ENCODE measurements around the gene RFX4. TPM values are rescaled to one million over a fixed set of nuclear protein-coding genes. Genes with fewer than 3 reads are reported as not detected.
"Not testable (repeated sequence)": the region's sequence is repeated elsewhere in the genome, so short reads cannot be mapped to it uniquely, and the experiment has no call there.

RFX4 gene
- total and polyA plus RNA-seq, 2 donors (not counting 1 experiment from before 2014, with no cell fraction given): not detected

- Histone ChIP-seq H3K36me3 (ENCODE audit: control insufficient read depth, insufficient read depth, low read length) (no peaks in the 10 kb centered on the region), H3K79me2 (ENCODE audit: control insufficient read depth, insufficient read depth, low read length) (no peaks in the 10 kb centered on the region), H3K27me3 (ENCODE audit: control insufficient read depth, insufficient read depth, low read length) (no peaks in the 10 kb centered on the region), H3K4me2 (ENCODE audit: extremely low read depth, insufficient read depth, low read length) (no peak overlapping the region), H3K4me3 (replicated peaks in 1 of 4; ENCODE audit: control extremely low read depth in 1 of 4, insufficient read depth in 1 of 4, low read depth in 3 of 4, low read length in 4 of 4) (no peak overlapping the region), H3K9me3 (ENCODE audit: control insufficient read depth, insufficient read depth, low read depth, low read length) (no peaks in the 10 kb centered on the region), H3K4me1 (ENCODE audit: control insufficient read depth, extremely low read depth, insufficient read depth, low read length) (no peaks in the 10 kb centered on the region), H3K27ac (ENCODE audit: insufficient read depth, low read length) (no peak overlapping the region), H2AFZ (ENCODE audit: low read length) (no peak overlapping the region), H3K9ac (ENCODE audit: insufficient read depth, low read length) (no peak overlapping the region), H4K20me1 (ENCODE audit: control insufficient read depth, extremely low read depth, insufficient read depth, low read length) (no peaks in the 10 kb centered on the region)
- TF ChIP-seq EZH2 (IDR thresholded peaks at IDR 0.05; ENCODE audit: low read length, missing control alignments) (no peak), CTCF (conservative IDR thresholded peaks at IDR 0.05 in 1 of 2, IDR thresholded peaks at IDR 0.05 in 1 of 2; ENCODE audit: low read depth in 1 of 2, low read length in 2 of 2) (no peak)
- no peak for DNase-seq (ENCODE audit: low read depth in 2 of 2)
These were observed 22.4 kb downstream of the RFX4 start for GRCh38 chr12:106605254-106605653.

- H3K4me3 ChIP-seq (replicated peaks in 1 of 4; ENCODE audit: control extremely low read depth in 1 of 4, insufficient read depth in 1 of 4, low read depth in 3 of 4, low read length in 4 of 4); H3K4me1 ChIP-seq (ENCODE audit: control insufficient read depth, extremely low read depth, insufficient read depth, low read length); H3K36me3 ChIP-seq (ENCODE audit: control insufficient read depth, insufficient read depth, low read length); H3K4me2 ChIP-seq (ENCODE audit: extremely low read depth, insufficient read depth, low read length); H3K79me2 ChIP-seq (ENCODE audit: control insufficient read depth, insufficient read depth, low read length); DNase-seq (ENCODE audit: low read depth in 2 of 2); H3K9me3 ChIP-seq (ENCODE audit: control insufficient read depth, insufficient read depth, low read depth, low read length); H3K27ac ChIP-seq (ENCODE audit: insufficient read depth, low read length); H4K20me1 ChIP-seq (ENCODE audit: control insufficient read depth, extremely low read depth, insufficient read depth, low read length); H3K9ac ChIP-seq (ENCODE audit: insufficient read depth, low read length); H3K27me3 ChIP-seq (ENCODE audit: control insufficient read depth, insufficient read depth, low read length); H2AFZ ChIP-seq (ENCODE audit: low read length): not testable (repeated sequence)
These were observed 37.8 kb downstream of the RFX4 start for GRCh38 chr12:106620588-106620987.

DNA sequence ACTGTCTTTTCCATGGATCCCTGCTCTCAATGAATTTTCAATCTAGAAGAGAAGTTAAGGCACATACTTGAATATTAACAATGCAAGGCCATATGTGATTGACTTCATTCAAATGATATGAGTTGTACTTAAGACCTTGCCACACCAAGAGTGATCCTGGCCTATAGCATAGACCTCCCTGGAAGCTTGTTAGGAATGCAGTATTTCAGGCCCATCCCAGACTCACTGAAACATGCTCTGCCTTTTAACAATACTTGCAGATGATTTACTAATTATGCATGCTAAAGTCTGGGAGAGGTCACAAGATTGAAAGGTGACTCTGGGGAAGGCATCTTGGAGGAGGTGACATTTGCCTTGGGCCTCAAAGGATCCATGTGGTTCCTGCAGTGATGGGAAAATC, 43.2 kb downstream of the RFX4 start:
- Histone ChIP-seq H3K9me3 (ENCODE audit: control insufficient read depth, insufficient read depth, low read depth, low read length) (no peaks in the 10 kb centered on the region), H3K4me2 (ENCODE audit: extremely low read depth, insufficient read depth, low read length) (no peak overlapping the region), H3K27me3 (ENCODE audit: control insufficient read depth, insufficient read depth, low read length) (no peaks in the 10 kb centered on the region), H2AFZ (ENCODE audit: low read length) (no peak overlapping the region), H3K4me1 (ENCODE audit: control insufficient read depth, extremely low read depth, insufficient read depth, low read length) (no peaks in the 10 kb centered on the region), H3K36me3 (ENCODE audit: control insufficient read depth, insufficient read depth, low read length) (no peaks in the 10 kb centered on the region), H4K20me1 (ENCODE audit: control insufficient read depth, extremely low read depth, insufficient read depth, low read length) (no peaks in the 10 kb centered on the region), H3K9ac (ENCODE audit: insufficient read depth, low read length) (no peak overlapping the region), H3K79me2 (ENCODE audit: control insufficient read depth, insufficient read depth, low read length) (no peaks in the 10 kb centered on the region), H3K27ac (ENCODE audit: insufficient read depth, low read length) (no peak overlapping the region), H3K4me3 (replicated peaks in 1 of 4; ENCODE audit: control extremely low read depth in 1 of 4, insufficient read depth in 1 of 4, low read depth in 3 of 4, low read length in 4 of 4) (no peak overlapping the region)
- no peak for DNase-seq (ENCODE audit: low read depth in 2 of 2)
- TF ChIP-seq EZH2 (IDR thresholded peaks at IDR 0.05; ENCODE audit: low read length, missing control alignments) (no peak), CTCF (conservative IDR thresholded peaks at IDR 0.05 in 1 of 2, IDR thresholded peaks at IDR 0.05 in 1 of 2; ENCODE audit: low read depth in 1 of 2, low read length in 2 of 2) (no peak)
